Mammary epithelial cell (primary cell): ENCODE results near the gene XPR1.

Experiments
- EZH2 ChIP-seq: IDR thresholded peaks from 2 replicates; pipeline ENCODE4 v1.6.1; 2012; ENCODE audit warnings: low read length, inconsistent platforms, borderline replicate concordance
- TF ChIP-seq, protein P1 (sequence below), 2 donors: IDR thresholded peaks in 1 of 2; conservative IDR thresholded peaks in 1 of 2; 2 replicates each; pipeline ENCODE4 v1.5.1; 2011 to 2012; ENCODE audit warnings: inconsistent platforms in 2 of 2, low read length in 2 of 2, mild to moderate bottlenecking in 2 of 2, control low read depth in 1 of 2, low read depth in 1 of 2; ENCODE audit not compliant: insufficient read depth in 1 of 2; ENCODE audit errors: extremely low read depth in 1 of 2

DNA sequence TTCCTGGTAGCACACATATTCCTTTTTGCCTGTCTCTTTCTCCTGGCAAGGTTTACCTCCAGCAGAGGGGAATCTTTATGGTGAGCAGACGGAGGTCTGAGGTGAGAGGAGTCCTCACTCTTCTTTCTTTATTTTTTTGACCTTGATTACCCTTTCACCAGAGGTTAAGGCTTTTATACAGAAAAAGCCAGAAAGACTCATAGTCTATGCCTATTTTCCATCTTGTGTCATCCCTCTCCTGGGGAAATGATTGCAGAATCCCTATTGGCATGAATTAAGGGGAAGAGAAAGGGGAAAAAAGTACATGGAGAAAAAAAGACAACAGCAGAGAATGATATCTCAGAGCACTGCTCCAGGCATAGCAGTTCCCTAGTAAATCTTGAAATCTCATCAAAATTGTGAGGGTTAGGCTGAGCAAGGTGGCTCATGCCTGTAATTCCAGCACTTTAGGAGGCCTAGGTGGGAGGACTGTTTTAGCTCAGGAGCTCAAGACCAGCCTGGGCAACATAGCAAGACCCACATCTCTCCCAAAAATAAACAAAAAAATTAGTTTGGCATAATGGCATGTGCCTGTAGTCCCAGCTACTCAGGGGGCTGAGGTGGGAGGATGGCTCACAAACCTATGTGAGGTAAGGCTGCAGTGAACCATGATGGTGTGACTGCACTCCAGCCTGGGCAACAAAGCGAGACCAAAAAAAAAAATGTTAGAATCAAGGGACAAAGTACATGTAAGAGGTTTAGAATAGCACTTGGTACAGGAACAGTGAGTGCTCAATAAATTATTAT is 1.2 kb upstream of the XPR1 start:
- TF ChIP-seq, protein P1, sequence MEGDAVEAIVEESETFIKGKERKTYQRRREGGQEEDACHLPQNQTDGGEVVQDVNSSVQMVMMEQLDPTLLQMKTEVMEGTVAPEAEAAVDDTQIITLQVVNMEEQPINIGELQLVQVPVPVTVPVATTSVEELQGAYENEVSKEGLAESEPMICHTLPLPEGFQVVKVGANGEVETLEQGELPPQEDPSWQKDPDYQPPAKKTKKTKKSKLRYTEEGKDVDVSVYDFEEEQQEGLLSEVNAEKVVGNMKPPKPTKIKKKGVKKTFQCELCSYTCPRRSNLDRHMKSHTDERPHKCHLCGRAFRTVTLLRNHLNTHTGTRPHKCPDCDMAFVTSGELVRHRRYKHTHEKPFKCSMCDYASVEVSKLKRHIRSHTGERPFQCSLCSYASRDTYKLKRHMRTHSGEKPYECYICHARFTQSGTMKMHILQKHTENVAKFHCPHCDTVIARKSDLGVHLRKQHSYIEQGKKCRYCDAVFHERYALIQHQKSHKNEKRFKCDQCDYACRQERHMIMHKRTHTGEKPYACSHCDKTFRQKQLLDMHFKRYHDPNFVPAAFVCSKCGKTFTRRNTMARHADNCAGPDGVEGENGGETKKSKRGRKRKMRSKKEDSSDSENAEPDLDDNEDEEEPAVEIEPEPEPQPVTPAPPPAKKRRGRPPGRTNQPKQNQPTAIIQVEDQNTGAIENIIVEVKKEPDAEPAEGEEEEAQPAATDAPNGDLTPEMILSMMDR (conservative IDR thresholded peaks at IDR 0.05 in 1 of 2, IDR thresholded peaks at IDR 0.05 in 1 of 2; ENCODE audit: extremely low read depth in 1 of 2, insufficient read depth in 1 of 2, low read depth in 1 of 2, low read length in 2 of 2): no peak
- no peak for TF ChIP-seq EZH2
